B cell (primary cell): ENCODE results near the gene TBC1D20.

Experiments used
- CTCF ChIP-seq: fragments of 200-600 bp; IDR thresholded peaks from one replicate; pipeline ENCODE4 v1.8.0; 2022; ENCODE audit warnings: antibody characterized with exemption, mild to moderate bottlenecking
- EZH2 ChIP-seq: IDR thresholded peaks from 2 replicates; pipeline ENCODE4 v1.6.1; 2012; ENCODE audit warnings: borderline replicate concordance, low read depth, mild to moderate bottlenecking, moderate library complexity, low read length; ENCODE audit not compliant: insufficient read depth, poor library complexity, severe bottlenecking

- TF ChIP-seq CTCF (no peak), EZH2 (no peak)
Measured at GRCh38 chr20:431012-431904, 31.1 kb downstream of the TBC1D20 start.
